ENCODE results near the gene POLR1E. TPM values are rescaled to one million over a fixed set of nuclear protein-coding genes. Genes with fewer than 3 reads are reported as not detected.

The POLR1E gene
- total and polyA plus RNA-seq, 10 of the 15 experiments (the other 5 are each of a cell fraction or from before 2014, with no cell fraction given), result 13.7 to 71.3 (median 50.4) TPM

DNA sequence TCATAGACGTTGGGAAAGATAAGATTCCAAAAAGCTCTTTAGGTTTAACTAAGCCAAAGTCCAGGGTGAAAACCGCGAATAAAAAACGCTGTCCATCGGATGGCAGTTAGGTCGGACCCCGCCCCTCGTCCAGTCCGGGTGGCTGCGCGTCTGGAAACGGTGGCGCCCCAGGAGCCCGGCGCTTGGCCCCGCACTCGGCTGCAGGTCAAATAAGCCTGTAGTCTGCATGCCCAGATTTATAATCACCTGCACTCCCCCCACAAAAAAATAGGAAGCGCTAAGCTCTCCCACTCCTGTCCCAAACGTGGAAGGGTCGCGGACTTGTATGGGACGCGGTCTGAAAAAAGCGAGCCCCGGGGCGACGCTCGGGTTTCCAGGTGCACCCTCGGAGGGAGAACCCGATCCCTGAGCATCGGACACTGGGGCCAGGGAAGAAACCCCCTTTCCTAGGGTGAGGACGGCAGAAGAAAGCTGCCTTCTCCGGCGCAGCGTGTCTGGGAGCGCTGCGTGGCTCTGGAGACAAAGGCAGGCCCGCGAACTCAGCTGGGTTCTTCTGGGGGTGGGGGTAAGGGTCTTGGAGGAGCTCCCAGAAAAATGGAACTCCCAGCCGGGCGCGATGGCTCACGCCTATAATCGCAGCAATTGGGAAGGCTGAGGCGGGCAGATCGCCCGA, 19.6 kb upstream of the POLR1E start (continued):
- TF ChIP-seq, protein P1, sequence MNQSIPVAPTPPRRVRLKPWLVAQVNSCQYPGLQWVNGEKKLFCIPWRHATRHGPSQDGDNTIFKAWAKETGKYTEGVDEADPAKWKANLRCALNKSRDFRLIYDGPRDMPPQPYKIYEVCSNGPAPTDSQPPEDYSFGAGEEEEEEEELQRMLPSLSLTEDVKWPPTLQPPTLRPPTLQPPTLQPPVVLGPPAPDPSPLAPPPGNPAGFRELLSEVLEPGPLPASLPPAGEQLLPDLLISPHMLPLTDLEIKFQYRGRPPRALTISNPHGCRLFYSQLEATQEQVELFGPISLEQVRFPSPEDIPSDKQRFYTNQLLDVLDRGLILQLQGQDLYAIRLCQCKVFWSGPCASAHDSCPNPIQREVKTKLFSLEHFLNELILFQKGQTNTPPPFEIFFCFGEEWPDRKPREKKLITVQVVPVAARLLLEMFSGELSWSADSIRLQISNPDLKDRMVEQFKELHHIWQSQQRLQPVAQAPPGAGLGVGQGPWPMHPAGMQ (IDR thresholded peaks at IDR 0.05; ENCODE audit: borderline replicate concordance), result no peak
- TF ChIP-seq ZSCAN29 (IDR thresholded peaks at IDR 0.05) (no peak), EGR1 (IDR thresholded peaks at IDR 0.05; ENCODE audit: borderline replicate concordance in 1 of 2, low read depth in 2 of 2, low read length in 2 of 2) (no peak), PBX3 (IDR thresholded peaks at IDR 0.05; ENCODE audit: insufficient replicate concordance, low read depth, low read length) (no peak), ZBED1 (IDR thresholded peaks at IDR 0.05; ENCODE audit: borderline replicate concordance) (no peak), SPI1 (IDR thresholded peaks at IDR 0.05; ENCODE audit: borderline replicate concordance, insufficient read depth, low read depth, low read length) (no peak), RAD51 (IDR thresholded peaks at IDR 0.05) (no peak), NFXL1 (IDR thresholded peaks at IDR 0.05; ENCODE audit: borderline replicate concordance) (no peak), IKZF1 (conservative IDR thresholded peaks at IDR 0.05) (peak; percentile 86), ETV6 (conservative IDR thresholded peaks at IDR 0.05 in 1 of 2, IDR thresholded peaks at IDR 0.05 in 1 of 2; ENCODE audit: borderline replicate concordance in 1 of 2, low read depth in 1 of 2) (no peak), CHD1 (IDR thresholded peaks at IDR 0.05; ENCODE audit: low read depth, low read length) (no peak), ZNF24 (IDR thresholded peaks at IDR 0.05) (no peak), IKZF2 (IDR thresholded peaks at IDR 0.05) (peak; percentile 58 to 73; a peak in 3 of 4 replicates), STAT3 (IDR thresholded peaks at IDR 0.05; ENCODE audit: low read depth, low read length) (no peak), KLF5 (IDR thresholded peaks at IDR 0.05; ENCODE audit: partially characterized antibody) (no peak), USF1 (IDR thresholded peaks at IDR 0.05; ENCODE audit: borderline replicate concordance, extremely low read length, insufficient read depth, low read depth, low read length) (no peak), MYC (IDR thresholded peaks at IDR 0.05; ENCODE audit: insufficient read depth, insufficient read length, insufficient replicate concordance, low read length, severe bottlenecking) (no peak), RUNX3 (IDR thresholded peaks at IDR 0.05; ENCODE audit: low read length) (no peak), RELA (IDR thresholded peaks at IDR 0.05; ENCODE audit: borderline replicate concordance, partially characterized antibody) (no peak), ATF2 (IDR thresholded peaks at IDR 0.05; ENCODE audit: low read length) (no peak), BHLHE40 (IDR thresholded peaks at IDR 0.05; ENCODE audit: borderline replicate concordance in 1 of 2, low read depth in 2 of 2, low read length in 1 of 2) (no peak), SUZ12 (IDR thresholded peaks at IDR 0.05; ENCODE audit: unreplicated experiment) (no peak), HDAC6 (IDR thresholded peaks at IDR 0.05; ENCODE audit: unreplicated experiment) (no peak)
- TF ChIP-seq, protein P2, sequence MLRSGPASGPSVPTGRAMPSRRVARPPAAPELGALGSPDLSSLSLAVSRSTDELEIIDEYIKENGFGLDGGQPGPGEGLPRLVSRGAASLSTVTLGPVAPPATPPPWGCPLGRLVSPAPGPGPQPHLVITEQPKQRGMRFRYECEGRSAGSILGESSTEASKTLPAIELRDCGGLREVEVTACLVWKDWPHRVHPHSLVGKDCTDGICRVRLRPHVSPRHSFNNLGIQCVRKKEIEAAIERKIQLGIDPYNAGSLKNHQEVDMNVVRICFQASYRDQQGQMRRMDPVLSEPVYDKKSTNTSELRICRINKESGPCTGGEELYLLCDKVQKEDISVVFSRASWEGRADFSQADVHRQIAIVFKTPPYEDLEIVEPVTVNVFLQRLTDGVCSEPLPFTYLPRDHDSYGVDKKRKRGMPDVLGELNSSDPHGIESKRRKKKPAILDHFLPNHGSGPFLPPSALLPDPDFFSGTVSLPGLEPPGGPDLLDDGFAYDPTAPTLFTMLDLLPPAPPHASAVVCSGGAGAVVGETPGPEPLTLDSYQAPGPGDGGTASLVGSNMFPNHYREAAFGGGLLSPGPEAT (IDR thresholded peaks at IDR 0.05; ENCODE audit: low read depth), result no peak

Data from GM12878 (cell line).